ENCODE results near the gene NEGR1. TPM values are rescaled to one million over a fixed set of nuclear protein-coding genes. Genes with fewer than 3 reads are reported as not detected.

NEGR1 gene
- total RNA-seq, 1 experiment from 2014 or later = 2.9 TPM

GRCh38 chr1:72034827-72035226, 247.5 kb downstream of the NEGR1 start:
- Mint-ChIP-seq H3K4me3 (no peak overlapping the region), H3K9me3 (peaks cover 9% of the 10 kb centered on the region), H3K27ac (peak overlapping the region; percentile 91), H3K36me3 (0 out of 2 replicates have a peak, but pooled peaks cover 4% of the 10 kb centered on the region), H3K4me1 (peaks cover 41% of the 10 kb centered on the region), H3K27me3 (ENCODE audit: low read depth) (no peaks in the 10 kb centered on the region)
- ChIA-PET POLR2A (no interaction called here), CTCF (no interaction called here)
- DNase-seq (ENCODE audit: low spot score) (peak; percentile 37), ATAC-seq (peak; percentile 89)
- no peak for TF ChIP-seq TEAD1 (CRISPR knock-in tag; IDR thresholded peaks at IDR 0.05)
- TF ChIP-seq GRHL2 (CRISPR knock-in tag; IDR thresholded peaks at IDR 0.05; ENCODE audit: insufficient replicate concordance, severe bottlenecking) = no peak
- TF ChIP-seq ZBTB21 (CRISPR knock-in tag; IDR thresholded peaks at IDR 0.05; ENCODE audit: borderline replicate concordance) = no peak
- no peak for TF ChIP-seq MXD4 (CRISPR knock-in tag; IDR thresholded peaks at IDR 0.05; ENCODE audit: borderline replicate concordance)
- no peak for TF ChIP-seq NFATC4 (CRISPR knock-in tag; IDR thresholded peaks at IDR 0.05)
- no peak for TF ChIP-seq E2F5 (CRISPR knock-in tag; IDR thresholded peaks at IDR 0.05)
- no peak for TF ChIP-seq ZNF396 (CRISPR knock-in tag; IDR thresholded peaks at IDR 0.05; ENCODE audit: borderline replicate concordance)
- TF ChIP-seq E2F4 (CRISPR knock-in tag; IDR thresholded peaks at IDR 0.05; ENCODE audit: borderline replicate concordance, low read depth) = no peak
- TF ChIP-seq ERG (CRISPR knock-in tag; IDR thresholded peaks at IDR 0.05) = peak; percentile 57; the same call in 1 of the 2 replicates
- no peak for TF ChIP-seq ZNF263 (CRISPR knock-in tag; IDR thresholded peaks at IDR 0.05; ENCODE audit: low read depth)
- no peak for TF ChIP-seq NR1H2 (CRISPR knock-in tag; IDR thresholded peaks at IDR 0.05)
- no peak for TF ChIP-seq STAT6 (CRISPR knock-in tag; conservative IDR thresholded peaks at IDR 0.05; ENCODE audit: low read depth)
- 0 out of 2 replicates have a peak, but pooled peaks have one; percentile 27 for TF ChIP-seq AFF4 (CRISPR knock-in tag; IDR thresholded peaks at IDR 0.05; ENCODE audit: borderline replicate concordance)
- no peak for TF ChIP-seq SMAD3 (CRISPR knock-in tag; IDR thresholded peaks at IDR 0.05; ENCODE audit: borderline replicate concordance)
- no peak for TF ChIP-seq NFYB (CRISPR knock-in tag; conservative IDR thresholded peaks at IDR 0.05; ENCODE audit: low read depth)
- peak; percentile 85; the same call in 1 of the 2 replicates for TF ChIP-seq ZSCAN18 (CRISPR knock-in tag; IDR thresholded peaks at IDR 0.05)
- no peak for TF ChIP-seq IRF1 (CRISPR knock-in tag; IDR thresholded peaks at IDR 0.05)
- no peak for TF ChIP-seq IRF2 (CRISPR knock-in tag; IDR thresholded peaks at IDR 0.05; ENCODE audit: borderline replicate concordance, low read depth)
- TF ChIP-seq ARID4B (CRISPR knock-in tag; IDR thresholded peaks at IDR 0.05; ENCODE audit: borderline replicate concordance) = no peak
- no peak for TF ChIP-seq KAT7 (CRISPR knock-in tag; IDR thresholded peaks at IDR 0.05; ENCODE audit: borderline replicate concordance)
